NCI-H82 (cell line): ENCODE data around the gene RDX.
"Not testable (repeated sequence)": the region's sequence is repeated elsewhere in the genome, so short reads cannot be mapped to it uniquely, and the experiment has no call there.

Experiments used
- DNase-seq: peaks from one replicate; lab custom pipeline; 2025; lab: John Stamatoyannopoulos, UW

RDX gene

GRCh38 chr11:110272919-110273318 lies 23.5 kb downstream of the RDX start:
- no peak for DNase-seq

DNA sequence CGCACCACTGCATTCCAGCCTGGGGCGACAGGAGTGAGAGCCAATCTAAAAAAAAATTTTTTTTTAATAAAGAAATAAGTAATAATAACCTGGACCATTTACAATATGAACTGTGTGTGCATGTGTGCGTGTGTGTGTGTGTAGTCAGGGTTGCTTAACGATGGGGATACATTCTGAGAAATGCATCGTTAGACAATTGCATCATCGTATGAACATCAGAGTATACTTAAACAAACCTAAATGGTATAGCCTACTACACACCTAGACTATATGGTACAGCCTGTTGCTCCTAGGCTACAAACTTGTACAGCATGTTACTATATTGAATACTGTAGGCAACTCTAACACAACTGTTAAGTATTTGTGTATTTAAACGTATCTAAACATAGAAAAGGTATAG lies 26.4 kb downstream of the RDX start:
- no peak for DNase-seq

DNA sequence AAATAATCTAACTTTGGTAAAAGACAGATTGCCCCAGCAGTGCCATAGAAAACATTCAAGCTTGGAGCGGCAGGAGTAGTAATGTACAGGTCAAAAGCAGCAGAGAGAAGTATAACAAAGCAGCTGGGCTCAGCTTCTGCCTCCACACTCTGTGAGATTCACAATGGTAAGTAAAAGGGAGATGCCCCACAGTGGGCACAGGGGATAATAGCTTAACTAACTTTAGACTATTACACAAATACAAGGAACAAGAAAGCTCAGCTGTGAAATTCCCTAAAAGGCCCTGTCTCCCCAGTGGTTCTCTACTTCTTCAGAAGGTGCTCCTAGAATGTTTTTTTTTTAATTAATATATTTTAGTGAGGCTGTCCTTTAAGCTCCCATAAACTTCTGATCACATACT lies 28.0 kb downstream of the RDX start:
- no peak for DNase-seq

DNA sequence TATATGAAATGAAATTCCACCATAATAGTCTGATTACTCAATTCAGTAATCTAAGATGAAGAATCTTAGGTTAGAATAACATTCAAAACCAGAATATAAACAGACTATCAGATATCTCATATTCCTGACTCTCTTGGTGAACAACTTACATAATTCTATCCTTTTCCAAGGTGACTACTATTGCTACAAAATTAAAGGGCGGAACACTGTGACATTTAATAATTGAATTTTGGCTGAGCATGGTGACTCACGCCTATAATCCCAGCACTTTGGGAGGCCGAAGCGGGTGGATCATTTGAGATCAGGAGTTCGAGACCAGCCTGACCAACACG lies 34.4 kb downstream of the RDX start:
- no peak for DNase-seq

DNA sequence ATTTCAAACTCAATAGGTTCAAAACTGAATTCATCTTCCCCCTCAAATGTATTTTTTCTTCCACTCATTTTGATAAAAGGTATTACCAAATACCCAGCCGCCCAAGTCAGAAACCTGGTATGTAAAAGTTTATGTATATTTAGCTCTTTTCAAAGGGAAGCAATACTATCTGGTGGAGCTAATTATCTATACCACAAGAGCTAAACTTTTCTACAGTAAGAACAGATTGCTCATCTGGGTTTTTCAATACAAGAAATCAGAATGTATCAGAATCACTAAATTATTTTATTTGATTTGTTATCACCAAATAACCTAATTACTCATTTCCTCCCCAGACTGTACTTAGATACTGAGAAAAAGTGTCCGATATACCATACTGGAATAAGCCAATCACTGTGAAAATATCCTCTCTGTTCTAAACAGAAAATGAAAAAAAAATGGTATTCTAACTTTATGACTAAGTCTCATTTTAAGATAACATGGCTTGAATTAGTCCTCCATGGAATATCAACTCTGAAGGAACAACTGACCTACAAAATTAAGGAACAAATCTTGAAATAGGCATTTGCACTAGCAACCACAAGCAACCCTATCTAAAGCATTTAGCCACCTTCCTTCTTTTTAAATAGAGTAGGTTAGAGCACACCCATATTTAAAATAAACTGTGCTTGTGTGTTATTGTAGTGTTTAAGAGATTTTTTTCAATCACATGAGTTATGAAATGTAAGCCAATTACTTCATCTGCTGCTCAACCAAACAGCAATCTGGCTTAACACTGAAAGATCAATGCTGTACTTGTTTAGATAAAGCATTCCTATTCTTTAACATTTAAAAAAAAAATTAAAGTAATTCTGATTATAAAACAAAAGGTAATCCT lies 35.0 kb downstream of the RDX start:
- no peak for DNase-seq

GRCh38 chr11:110253525-110253924 lies 42.9 kb downstream of the RDX start:
- DNase-seq: no peak

- no peak for DNase-seq
Measured at GRCh38 chr11:110251836-110252235, 44.6 kb downstream of the RDX start.

DNA sequence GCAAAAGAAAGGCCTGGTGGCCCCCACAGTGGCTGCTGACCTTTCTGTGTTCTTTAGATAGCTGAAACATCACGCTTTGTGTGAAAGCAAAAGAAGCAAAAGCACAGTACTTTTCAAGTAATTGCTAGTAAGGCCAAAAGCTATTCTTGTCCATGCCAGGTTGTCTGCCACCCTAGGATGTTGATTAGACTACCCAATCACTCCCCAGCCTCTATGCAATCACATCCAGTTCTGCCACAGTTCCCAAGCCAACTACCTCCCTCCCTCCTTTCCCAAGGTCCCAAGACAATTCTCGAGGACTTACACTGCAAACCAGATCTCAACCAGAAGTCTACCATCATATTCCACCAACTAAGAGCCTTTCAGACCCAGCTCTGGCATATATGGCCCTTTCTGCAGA lies 46.2 kb downstream of the RDX start:
- DNase-seq: no peak

DNA sequence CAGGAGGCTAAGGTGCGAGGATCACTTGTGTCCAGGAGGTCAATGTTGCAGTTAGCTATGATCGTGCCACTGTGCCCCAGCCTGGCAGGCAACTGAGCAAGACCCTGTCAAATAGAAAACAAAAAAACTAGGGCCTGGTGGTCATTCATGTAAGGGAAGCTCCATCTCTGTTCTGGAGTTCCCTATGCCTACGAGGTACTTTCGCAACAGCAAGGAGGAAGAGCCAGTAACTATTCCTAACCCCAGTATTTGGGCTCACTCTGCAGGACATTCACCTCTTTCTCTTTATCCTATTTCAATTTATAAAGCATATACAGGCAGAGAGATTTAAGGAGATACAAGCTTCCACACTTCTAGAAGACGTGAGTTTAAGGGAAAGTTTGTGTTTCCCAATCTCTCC lies 46.6 kb downstream of the RDX start:
- no peak for DNase-seq

GRCh38 chr11:110249066-110249465 lies 47.3 kb downstream of the RDX start:
- DNase-seq: no peak

DNA sequence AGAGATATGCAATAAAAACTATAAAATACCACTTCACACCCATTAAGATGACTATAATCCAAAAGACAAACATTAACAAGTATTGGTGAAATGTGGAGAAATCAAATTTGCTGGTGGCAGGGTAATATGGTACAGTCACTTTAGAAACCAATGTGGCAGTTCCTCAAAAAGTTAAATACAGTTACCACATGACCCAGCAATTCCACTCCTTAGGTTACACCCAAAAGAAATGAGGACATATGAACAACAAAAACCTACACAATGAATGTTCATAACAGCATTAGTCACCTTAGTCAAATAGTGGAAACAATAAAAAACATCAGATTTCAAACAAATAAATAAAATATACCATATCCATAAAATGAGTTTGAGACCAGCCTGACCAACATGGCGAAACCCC lies 52.6 kb downstream of the RDX start:
- no peak for DNase-seq

DNA sequence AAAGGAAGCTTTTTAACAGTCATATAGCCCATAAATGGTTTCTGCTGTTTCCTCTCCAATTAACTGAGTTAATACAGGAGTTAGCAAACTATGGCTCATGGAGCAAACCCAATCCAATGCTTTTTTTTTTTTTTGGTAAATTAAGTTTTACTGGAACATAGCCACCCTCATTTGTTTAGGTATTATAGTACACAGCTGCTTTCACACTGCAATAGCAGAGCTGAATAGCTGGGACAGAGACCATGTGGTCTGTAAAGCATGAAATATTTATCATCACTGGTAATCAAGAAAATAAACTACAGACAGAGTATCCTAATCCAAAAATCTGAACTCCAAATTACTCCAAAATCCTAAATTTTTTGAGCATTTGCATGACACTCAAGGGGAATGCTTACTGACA lies 53.7 kb downstream of the RDX start:
- no peak for DNase-seq

DNA sequence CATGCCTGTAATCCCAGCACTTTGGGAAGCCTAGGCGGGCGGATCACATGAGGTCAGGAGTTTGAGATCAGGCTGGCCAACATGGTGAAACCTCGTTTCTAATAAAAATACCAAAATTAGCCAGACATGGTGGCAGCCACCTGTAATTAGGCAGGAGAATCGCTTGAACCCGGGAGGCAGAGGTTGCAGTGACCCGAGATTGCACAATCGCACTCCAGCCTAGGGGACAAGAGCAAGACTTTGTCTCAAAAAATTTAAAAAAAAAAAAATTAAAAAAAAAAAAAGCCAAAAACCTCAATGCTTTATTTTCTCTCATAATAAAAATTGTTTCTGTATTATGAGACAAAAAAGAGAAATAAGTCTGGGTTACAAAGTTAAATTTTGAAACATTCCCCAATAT lies 54.2 kb downstream of the RDX start:
- no peak for DNase-seq

GRCh38 chr11:110235966-110236365 lies 60.4 kb downstream of the RDX start:
- DNase-seq: no peak

DNA sequence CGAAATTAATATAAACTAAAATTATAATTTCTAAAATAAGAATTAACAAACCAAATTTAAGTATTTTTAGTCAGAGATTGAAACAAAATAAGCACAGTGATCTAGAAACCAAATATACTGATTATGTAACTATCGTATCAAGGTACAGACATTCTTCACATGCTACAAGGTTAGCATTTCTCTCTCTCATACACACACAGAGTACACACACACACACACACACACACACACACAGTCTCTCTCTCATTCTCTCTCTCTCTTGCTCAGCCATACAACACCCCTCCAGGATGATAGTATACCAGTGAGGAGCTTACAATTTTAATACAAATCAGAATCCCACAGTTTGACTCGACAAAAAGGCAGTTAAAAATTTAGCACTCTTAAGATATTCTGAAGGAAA lies 66.0 kb downstream of the RDX start:
- no peak for DNase-seq

DNA sequence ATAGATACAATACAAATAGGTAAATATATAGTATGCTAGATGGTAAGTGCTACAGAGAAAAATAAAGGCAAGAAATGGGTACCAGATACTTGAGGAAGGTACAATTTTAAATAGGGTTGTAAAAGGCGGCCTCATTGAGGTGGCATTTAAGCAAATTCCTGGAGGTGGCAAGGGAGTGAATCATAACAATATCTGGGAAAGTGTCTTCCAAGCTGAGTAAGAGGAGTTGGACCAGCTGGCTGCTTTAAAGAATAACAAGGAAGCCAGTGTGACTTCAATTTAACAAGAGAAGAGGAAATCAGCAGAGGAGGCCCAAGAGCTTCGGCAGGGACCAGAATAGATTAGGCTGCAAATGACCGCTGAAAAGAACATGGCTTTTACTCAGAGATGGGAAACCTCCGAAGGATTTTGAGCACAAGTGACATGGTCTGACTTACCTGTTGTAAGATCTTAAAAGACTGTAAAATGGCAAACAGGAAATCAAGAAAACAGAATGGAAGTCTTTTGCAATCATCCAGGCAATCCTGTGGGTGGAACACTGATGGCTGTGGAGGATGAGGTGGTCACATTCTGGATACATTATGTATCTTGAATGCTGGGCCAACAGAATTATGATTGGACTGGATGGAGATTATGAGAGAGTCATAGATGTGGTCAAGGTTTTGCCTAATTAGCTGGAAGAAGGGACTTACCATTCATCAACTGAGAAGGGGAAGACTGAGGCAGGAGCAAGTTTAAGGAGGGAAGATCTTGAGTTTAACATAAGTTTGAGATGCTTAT lies 77.2 kb downstream of the RDX start:
- DNase-seq: no peak

- no peak for DNase-seq
Measured at GRCh38 chr11:110217936-110218335, 78.5 kb downstream of the RDX start.

- DNase-seq: no peak
Measured at GRCh38 chr11:110217223-110217877, 79.1 kb downstream of the RDX start.

DNA sequence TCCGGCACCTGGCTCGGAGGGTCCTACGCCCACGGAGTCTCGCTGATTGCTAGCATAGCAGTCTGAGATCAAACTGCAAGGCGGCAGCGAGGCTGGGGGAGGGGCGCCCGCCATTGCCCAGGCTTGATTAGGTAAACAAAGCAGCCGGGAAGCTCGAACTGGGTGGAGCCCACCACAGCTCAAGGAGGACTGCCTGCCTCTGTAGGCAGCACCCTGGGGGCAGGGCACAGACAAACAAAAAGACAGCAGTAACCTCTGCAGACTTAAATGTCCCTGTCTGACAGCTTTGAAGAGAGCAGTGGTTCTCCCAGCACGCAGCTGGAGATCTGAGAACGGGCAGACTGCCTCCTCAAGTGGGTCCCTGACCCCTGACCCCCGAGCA lies 87.1 kb downstream of the RDX start:
- not testable (repeated sequence) for DNase-seq

GRCh38 chr11:110208678-110209312 lies 87.6 kb downstream of the RDX start:
- DNase-seq: not testable (repeated sequence)

GRCh38 chr11:110207123-110207522 lies 89.3 kb downstream of the RDX start:
- peak; percentile 3 for DNase-seq

DNA sequence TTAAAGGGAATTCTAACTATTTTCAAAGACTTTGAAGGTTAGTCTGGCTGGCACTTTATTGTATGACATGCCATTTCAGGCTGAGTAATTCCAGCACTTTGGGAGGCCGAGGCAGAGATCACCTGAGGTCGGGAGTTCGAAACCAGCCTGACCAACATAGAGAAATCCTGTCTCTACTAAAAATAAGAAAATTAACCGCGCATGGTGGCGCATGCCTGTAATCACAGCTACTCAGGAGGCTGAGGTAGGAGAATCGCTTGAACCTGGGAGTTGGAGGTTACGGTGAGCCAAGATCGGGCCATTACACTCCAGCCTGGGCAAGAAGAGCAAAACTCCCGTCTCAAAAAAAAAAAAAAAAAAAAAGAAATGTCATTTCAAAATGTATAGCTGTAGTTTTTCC lies 95.6 kb downstream of the RDX start:
- DNase-seq: no peak

- DNase-seq: no peak
Measured at GRCh38 chr11:110200241-110200640, 96.2 kb downstream of the RDX start.
